Osteoblast (primary cell): Measurements from ENCODE around the gene EFHC2. TPM values are rescaled to one million over a fixed set of nuclear protein-coding genes. Genes with fewer than 3 reads are reported as not detected.

Experiments
- DNase-seq: peaks from one replicate; pipeline ENCODE4 v3.0.0; 2011; ENCODE audit warnings: low spot score, mixed read lengths; ENCODE audit not compliant: insufficient read length; ENCODE audit errors: missing footprints
- H2AFZ ChIP-seq: 2 replicates; pipeline ENCODE4 v1.6.0; 2011; ENCODE audit warnings: mild to moderate bottlenecking, low read length
- H3K27ac ChIP-seq: 2 replicates; pipeline ENCODE4 v1.5.1; 2011; ENCODE audit warnings: mild to moderate bottlenecking, low read depth, low read length, moderate library complexity
- H3K27me3 ChIP-seq: 2 replicates; pipeline ENCODE4 v1.6.0; 2012; ENCODE audit warnings: mild to moderate bottlenecking, control low read depth, inconsistent platforms, low read length, moderate library complexity; ENCODE audit not compliant: insufficient read depth
- H3K36me3 ChIP-seq: 2 replicates; pipeline ENCODE4 v1.5.1; 2011; ENCODE audit warnings: mild to moderate bottlenecking, low read length, control low read depth, moderate library complexity; ENCODE audit not compliant: insufficient read depth
- H3K4me1 ChIP-seq: 2 replicates; pipeline ENCODE4 v1.5.1; 2011; ENCODE audit warnings: mild to moderate bottlenecking, low read length, control low read depth, moderate library complexity; ENCODE audit not compliant: insufficient read depth
- H3K4me2 ChIP-seq: 2 replicates; pipeline ENCODE4 v1.6.0; 2011; ENCODE audit warnings: mild to moderate bottlenecking, low read length; ENCODE audit not compliant: insufficient read depth
- H3K4me3 ChIP-seq: fragments of 200-600 bp; sonication (generic); 3 replicates; pipeline ENCODE4 v1.5.1; 2012; ENCODE audit warnings: mild to moderate bottlenecking, low read length, inconsistent platforms; ENCODE audit not compliant: insufficient read depth
- H3K79me2 ChIP-seq: 2 replicates; pipeline ENCODE4 v1.6.0; 2012; ENCODE audit warnings: mild to moderate bottlenecking, low read length, control low read depth, inconsistent platforms; ENCODE audit not compliant: insufficient read depth
- H3K9me3 ChIP-seq: 2 replicates; pipeline ENCODE4 v1.5.1; 2011; ENCODE audit warnings: low read depth, low read length, control low read depth
- H4K20me1 ChIP-seq: 2 replicates; pipeline ENCODE4 v1.6.0; 2012; ENCODE audit warnings: mild to moderate bottlenecking, low read length, control low read depth; ENCODE audit not compliant: insufficient read depth
- total RNA-seq: library from RNA; depleted of rRNA; stranded (reverse); fragments of >200 nt; gene quantifications from 2 replicates; pipeline ENCODE4 v1.2.3, GENCODE V29; 2012
- TF ChIP-seq, protein P1 (sequence below): IDR thresholded peaks from 2 replicates; pipeline ENCODE4 v1.5.1; 2011; ENCODE audit warnings: mild to moderate bottlenecking, low read depth, low read length, moderate library complexity; ENCODE audit errors: extremely low read depth

The EFHC2 gene
- total RNA-seq, 1 donor = 3.6 TPM

GRCh38 chrX:44245733-44246132, 97.7 kb downstream of the EFHC2 start:
- no peak for DNase-seq
- TF ChIP-seq, protein P1, sequence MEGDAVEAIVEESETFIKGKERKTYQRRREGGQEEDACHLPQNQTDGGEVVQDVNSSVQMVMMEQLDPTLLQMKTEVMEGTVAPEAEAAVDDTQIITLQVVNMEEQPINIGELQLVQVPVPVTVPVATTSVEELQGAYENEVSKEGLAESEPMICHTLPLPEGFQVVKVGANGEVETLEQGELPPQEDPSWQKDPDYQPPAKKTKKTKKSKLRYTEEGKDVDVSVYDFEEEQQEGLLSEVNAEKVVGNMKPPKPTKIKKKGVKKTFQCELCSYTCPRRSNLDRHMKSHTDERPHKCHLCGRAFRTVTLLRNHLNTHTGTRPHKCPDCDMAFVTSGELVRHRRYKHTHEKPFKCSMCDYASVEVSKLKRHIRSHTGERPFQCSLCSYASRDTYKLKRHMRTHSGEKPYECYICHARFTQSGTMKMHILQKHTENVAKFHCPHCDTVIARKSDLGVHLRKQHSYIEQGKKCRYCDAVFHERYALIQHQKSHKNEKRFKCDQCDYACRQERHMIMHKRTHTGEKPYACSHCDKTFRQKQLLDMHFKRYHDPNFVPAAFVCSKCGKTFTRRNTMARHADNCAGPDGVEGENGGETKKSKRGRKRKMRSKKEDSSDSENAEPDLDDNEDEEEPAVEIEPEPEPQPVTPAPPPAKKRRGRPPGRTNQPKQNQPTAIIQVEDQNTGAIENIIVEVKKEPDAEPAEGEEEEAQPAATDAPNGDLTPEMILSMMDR = no peak
- Histone ChIP-seq H3K27me3 (peaks cover 24% of the 10 kb centered on the region), H3K27ac (no peak overlapping the region), H4K20me1 (no peaks in the 10 kb centered on the region), H3K4me1 (no peaks in the 10 kb centered on the region), H3K4me2 (no peak overlapping the region), H3K36me3 (no peaks in the 10 kb centered on the region), H3K9me3 (no peaks in the 10 kb centered on the region), H2AFZ (no peak overlapping the region), H3K4me3 (no peak overlapping the region), H3K79me2 (no peaks in the 10 kb centered on the region)

DNA sequence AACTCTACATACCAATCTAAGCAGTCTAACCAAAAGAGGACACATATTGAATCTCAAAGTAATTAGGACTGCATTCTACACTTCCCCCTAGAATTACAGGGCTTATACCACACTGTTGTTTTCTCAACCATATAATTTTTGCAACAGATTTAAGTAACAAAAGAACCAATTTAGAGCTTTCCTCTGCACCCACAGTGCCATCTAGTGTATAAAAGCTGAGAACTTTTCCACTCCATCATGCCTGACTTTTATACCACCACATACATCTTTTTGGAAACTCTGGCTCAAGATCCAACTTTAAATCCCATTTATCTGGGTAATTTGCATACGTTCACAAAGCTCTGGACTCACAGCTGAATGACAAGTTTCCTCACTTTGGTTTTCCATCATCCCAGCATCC, 99.5 kb downstream of the EFHC2 start:
- peaks cover 30% of the 10 kb centered on the region for H3K27me3 ChIP-seq
- H3K4me1 ChIP-seq = no peaks in the 10 kb centered on the region
- H3K79me2 ChIP-seq = no peaks in the 10 kb centered on the region
- H3K4me3 ChIP-seq = no peak overlapping the region
- no peak overlapping the region for H3K27ac ChIP-seq
- no peaks in the 10 kb centered on the region for H4K20me1 ChIP-seq
- H3K9me3 ChIP-seq = no peaks in the 10 kb centered on the region
- H3K4me2 ChIP-seq = no peak overlapping the region
- TF ChIP-seq, protein P1 = peak; percentile 64
- peak overlapping the region; percentile 24 for H2AFZ ChIP-seq
- DNase-seq = no peak
- H3K36me3 ChIP-seq = no peaks in the 10 kb centered on the region

DNA sequence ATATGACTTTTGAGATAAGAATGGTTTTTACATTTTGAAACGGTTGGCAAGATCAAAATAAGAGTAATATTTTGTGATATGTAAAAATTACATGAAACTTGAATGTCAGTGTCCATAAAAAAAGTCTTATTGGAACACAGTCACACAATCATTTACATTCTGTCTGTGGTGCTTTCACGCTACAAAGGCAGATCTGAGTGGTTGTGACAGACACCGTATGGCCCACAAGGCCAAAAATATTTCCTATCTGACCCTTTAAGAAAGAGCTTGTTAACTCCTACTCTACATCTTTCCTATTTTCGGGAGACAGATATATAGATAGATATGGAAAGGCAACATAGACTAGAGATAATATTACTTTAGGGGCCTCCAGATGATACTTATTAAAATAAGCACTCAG, 101.9 kb downstream of the EFHC2 start:
- H4K20me1 ChIP-seq = no peaks in the 10 kb centered on the region
- no peak overlapping the region for H3K4me3 ChIP-seq
- H3K4me1 ChIP-seq = no peaks in the 10 kb centered on the region
- no peak overlapping the region for H3K27ac ChIP-seq
- no peaks in the 10 kb centered on the region for H3K79me2 ChIP-seq
- TF ChIP-seq, protein P1 = no peak
- no peak overlapping the region for H2AFZ ChIP-seq
- no peaks in the 10 kb centered on the region for H3K9me3 ChIP-seq
- no peak for DNase-seq
- H3K4me2 ChIP-seq = no peak overlapping the region
- H3K36me3 ChIP-seq = no peaks in the 10 kb centered on the region
- peaks cover 30% of the 10 kb centered on the region for H3K27me3 ChIP-seq

DNA sequence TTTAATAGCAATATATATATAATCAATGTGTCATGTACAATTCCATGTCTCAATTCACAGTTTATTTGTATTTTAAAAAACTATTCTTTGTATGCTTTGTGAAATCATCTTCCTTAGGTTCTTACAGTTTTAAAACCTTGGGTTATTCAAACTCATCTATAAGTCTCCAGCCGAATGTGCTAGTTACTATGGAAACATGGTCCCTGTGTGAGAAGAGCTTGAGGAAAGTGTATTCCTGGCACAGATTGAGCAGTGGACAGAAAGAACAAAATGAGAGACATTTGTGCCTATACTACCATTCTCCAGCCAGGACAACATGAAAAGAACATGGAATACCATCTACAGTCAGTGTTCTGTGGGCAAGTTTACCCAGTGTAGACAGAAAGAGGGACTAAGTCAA, 103.4 kb downstream of the EFHC2 start:
- no peaks in the 10 kb centered on the region for H3K9me3 ChIP-seq
- no peaks in the 10 kb centered on the region for H3K4me1 ChIP-seq
- no peaks in the 10 kb centered on the region for H3K36me3 ChIP-seq
- H4K20me1 ChIP-seq = no peaks in the 10 kb centered on the region
- H3K4me3 ChIP-seq = no peak overlapping the region
- DNase-seq = no peak
- peaks cover 34% of the 10 kb centered on the region for H3K27me3 ChIP-seq
- TF ChIP-seq, protein P1 = no peak
- H3K4me2 ChIP-seq = no peak overlapping the region
- no peak overlapping the region for H2AFZ ChIP-seq
- H3K27ac ChIP-seq = no peak overlapping the region
- no peaks in the 10 kb centered on the region for H3K79me2 ChIP-seq
